ENCODE results near the gene CS. TPM values are rescaled to one million over a fixed set of nuclear protein-coding genes. Genes with fewer than 3 reads are reported as not detected.
A peak's percentile ranks its signal among the peaks of the same experiment; 100 is the strongest.

Gene CS
- total and polyA plus RNA-seq, 12 donors = 64.6 to 417 (median 245) TPM

DNA sequence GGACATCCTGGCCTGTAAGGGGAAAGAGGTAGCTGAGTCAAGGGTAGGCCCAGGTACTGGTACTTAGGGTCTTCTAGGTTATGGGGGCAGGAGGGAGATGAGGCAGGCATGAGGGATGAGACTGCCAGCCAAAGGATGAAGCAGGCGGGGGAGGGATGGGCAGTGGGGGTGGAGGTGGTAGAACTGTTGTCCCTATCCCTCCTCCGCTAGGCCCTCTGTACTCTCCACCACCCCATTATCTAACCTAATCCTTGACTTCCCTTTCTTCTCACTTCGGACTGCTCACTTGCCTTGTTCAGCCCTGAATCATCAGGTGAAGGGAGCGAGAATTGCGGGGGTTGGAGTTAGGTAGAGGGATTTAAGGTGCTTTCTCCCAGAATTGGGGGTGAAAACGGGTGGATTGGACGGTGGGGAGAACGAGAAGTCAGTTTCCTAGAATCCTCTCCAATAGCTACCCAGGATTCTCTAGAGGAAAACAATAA, 33.1 kb upstream of the CS start:
- intact Hi-C loops (cut with DNase I) = no loop called here
- peak overlapping the region; percentile 44 to 58 (median 55) for H3K4me3 ChIP-seq
- peaks cover 0 to 4% of the 10 kb centered on the region in 2 donors for H3K36me3 ChIP-seq (replicated peaks in 1 of 2)
- H3K27me3 ChIP-seq = no peaks in the 10 kb centered on the region
- peak overlapping the region; percentile 85 to 96 (median 87) for H3K27ac ChIP-seq
- no peak for TF ChIP-seq POLR2A (IDR thresholded peaks at IDR 0.05)
- no peak for TF ChIP-seq CTCF (IDR thresholded peaks at IDR 0.05)
- H3K4me1 ChIP-seq (replicated peaks in 1 of 2) = peaks cover 7 to 18% of the 10 kb centered on the region in 2 donors
- H3K9me3 ChIP-seq (replicated peaks in 1 of 3) = no peaks in the 10 kb centered on the region
- WGBS, 4 donors = 17 to 27% (median 20%) methylated on average over 8 of the region's 8 CpGs
- peak in 1 of 7 donors; percentile 29 for DNase-seq

- Histone ChIP-seq H3K27ac (peak overlapping the region in 4 of 5 donors; percentile 85 to 96 (median 90)), H3K27me3 (no peaks in the 10 kb centered on the region), H3K9me3 (replicated peaks in 1 of 3) (no peaks in the 10 kb centered on the region), H3K36me3 (replicated peaks in 1 of 2) (peaks cover 0 to 7% of the 10 kb centered on the region in 2 donors), H3K4me3 (peak overlapping the region in 2 of 4 donors; percentile 57 to 58), H3K4me1 (replicated peaks in 1 of 2) (peaks cover 7 to 18% of the 10 kb centered on the region in 2 donors)
- no peak for TF ChIP-seq CTCF (IDR thresholded peaks at IDR 0.05)
- intact Hi-C loops (cut with DNase I) = no loop called here
- 90 to 97% (median 95%) methylated on average over 11 of the region's 11 CpGs for WGBS, 4 donors
- no peak for DNase-seq
These were observed 32.5 kb upstream of the CS start for GRCh38 chr12:56332512-56333196.

DNA sequence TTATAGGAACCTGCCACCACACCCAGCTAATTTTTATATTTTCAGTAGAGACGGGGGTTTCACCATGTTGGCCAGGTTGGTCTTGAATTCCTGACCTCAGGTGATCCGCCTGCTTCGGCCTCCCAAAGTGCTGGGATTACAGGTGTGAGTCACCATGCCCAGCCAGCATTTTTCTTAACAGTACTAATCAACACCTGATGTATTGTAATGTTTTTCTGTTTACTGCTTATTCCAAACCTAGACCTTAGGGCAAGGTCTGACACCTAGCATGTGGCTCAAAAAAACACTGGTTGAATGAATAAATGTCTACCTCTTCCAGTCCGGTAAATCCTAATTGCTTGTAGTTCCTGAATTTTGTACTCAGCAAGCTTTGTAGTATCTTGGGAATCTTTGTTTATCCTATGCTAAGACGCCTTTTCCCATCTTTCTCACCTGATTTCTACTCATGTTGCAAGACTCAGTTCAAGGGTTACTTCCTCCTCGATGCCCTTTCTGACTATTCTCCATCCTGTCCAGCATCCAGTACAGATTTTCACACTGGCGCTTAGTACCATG, 30.9 kb upstream of the CS start:
- intact Hi-C loops (cut with DNase I) = no loop called here
- H3K9me3 ChIP-seq (replicated peaks in 1 of 3) = no peaks in the 10 kb centered on the region
- no peak overlapping the region for H3K27ac ChIP-seq
- H3K4me1 ChIP-seq (replicated peaks in 1 of 2) = peaks cover 7 to 18% of the 10 kb centered on the region in 2 donors
- peaks cover 0 to 21% of the 10 kb centered on the region in 2 donors for H3K36me3 ChIP-seq (replicated peaks in 1 of 2)
- no peaks in the 10 kb centered on the region for H3K27me3 ChIP-seq
- H3K4me3 ChIP-seq = no peak overlapping the region
- DNase-seq = no peak
- 93 to 98% (median 98%) methylated on average over 5 to 7 of the region's 7 CpGs for WGBS, 4 donors
- no peak for TF ChIP-seq POLR2A (IDR thresholded peaks at IDR 0.05)
- TF ChIP-seq CTCF (IDR thresholded peaks at IDR 0.05) = no peak

GRCh38 chr12:56326533-56326932, 26.4 kb upstream of the CS start:
- Histone ChIP-seq H3K27ac (peak overlapping the region in 1 of 5 donors; percentile 30), H3K27me3 (no peaks in the 10 kb centered on the region), H3K4me3 (no peak overlapping the region), H3K9me3 (replicated peaks in 1 of 3) (no peaks in the 10 kb centered on the region), H3K4me1 (replicated peaks in 1 of 2) (no peaks in the 10 kb centered on the region), H3K36me3 (replicated peaks in 1 of 2) (peaks cover 0 to 63% of the 10 kb centered on the region in 2 donors)
- DNase-seq = peak in 3 of 7 donors; percentile 30 to 43 (median 38)
- intact Hi-C loops (cut with DNase I) = loop anchor here in 1 of 2 donors (10.0 kb wide), 1 partner anchor 138 kb away; the partner anchor contains the start of gene SPRYD4
- WGBS, 4 donors = 73 to 85% (median 79%) methylated on average over 6 of the region's 6 CpGs
- TF ChIP-seq POLR2A (IDR thresholded peaks at IDR 0.05) (no peak), CTCF (IDR thresholded peaks at IDR 0.05) (no peak)

All from adrenal gland (tissue), 12 donors.